Loucy (cell line): ENCODE data around the gene RHOA.

Experiments
- H2AFZ ChIP-seq: fragments of 200-600 bp; sonication (generic); 2 replicates; pipeline ENCODE4 v1.6.0; 2016; ENCODE audit warnings: antibody characterized with exemption, mild to moderate bottlenecking, low read length, moderate library complexity
- H3F3A ChIP-seq: fragments of 200-600 bp; 2 replicates; pipeline ENCODE4 v1.6.0; 2016; ENCODE audit warnings: antibody characterized with exemption, low read depth, mild to moderate bottlenecking
- H3K27me3 ChIP-seq: fragments of 200-600 bp; sonication (generic); 2 replicates; pipeline ENCODE4 v1.6.1; 2014; ENCODE audit warnings: low read length, mild to moderate bottlenecking; ENCODE audit not compliant: insufficient read depth, poor library complexity, severe bottlenecking
- H3K36me3 ChIP-seq: fragments of 200-600 bp; sonication (generic); 2 replicates; pipeline ENCODE4 v1.6.1; 2016; ENCODE audit warnings: low read length; ENCODE audit not compliant: insufficient read depth
- H3K4me1 ChIP-seq: fragments of 200-600 bp; sonication (generic); 2 replicates; pipeline ENCODE4 v1.5.1; 2014; ENCODE audit warnings: low read length, mild to moderate bottlenecking; ENCODE audit not compliant: insufficient read depth, poor library complexity, severe bottlenecking
- H3K4me2 ChIP-seq: fragments of 200-600 bp; sonication (generic); 2 replicates; pipeline ENCODE4 v1.6.0; 2014; ENCODE audit warnings: antibody characterized with exemption, low read length, low read depth, mild to moderate bottlenecking; ENCODE audit not compliant: poor library complexity, severe bottlenecking
- H3K4me3 ChIP-seq: fragments of 200-600 bp; sonication (generic); 2 replicates; pipeline ENCODE4 v1.5.1; 2014; ENCODE audit warnings: low read length, mild to moderate bottlenecking, mixed read lengths; ENCODE audit not compliant: poor library complexity, severe bottlenecking
- H3K79me2 ChIP-seq: fragments of 200-600 bp; sonication (generic); 2 replicates; pipeline ENCODE4 v1.6.1; 2014; ENCODE audit warnings: low read length; ENCODE audit not compliant: insufficient read depth
- H3K9ac ChIP-seq: fragments of 200-600 bp; sonication (generic); 2 replicates; pipeline ENCODE4 v1.6.0; 2014; ENCODE audit warnings: mild to moderate bottlenecking, low read depth, low read length, moderate library complexity; ENCODE audit not compliant: poor library complexity, severe bottlenecking
- H3K9me2 ChIP-seq: fragments of 200-600 bp; sonication (generic); replicated peaks from 2 replicates; pipeline ENCODE4 v1.6.1; 2016; ENCODE audit warnings: low read depth, low read length, mixed read lengths
- H3K9me3 ChIP-seq: fragments of 200-600 bp; sonication (generic); 2 replicates; pipeline ENCODE4 v1.6.1; 2014; ENCODE audit warnings: mild to moderate bottlenecking, antibody characterized with exemption, low read length, low read depth; ENCODE audit not compliant: insufficient read depth
- H4K20me1 ChIP-seq: fragments of 200-600 bp; sonication (generic); 2 replicates; pipeline ENCODE4 v1.6.0; 2014; ENCODE audit warnings: antibody characterized with exemption, low read length, mild to moderate bottlenecking; ENCODE audit not compliant: insufficient read depth, poor library complexity, severe bottlenecking
- EZH2phosphoT487 ChIP-seq: fragments of 200-600 bp; IDR thresholded peaks from 2 replicates; pipeline ENCODE4 v1.6.1; 2018; ENCODE audit warnings: antibody characterized with exemption, mild to moderate bottlenecking, moderate library complexity, borderline replicate concordance
- TF ChIP-seq, protein P1 (sequence below): fragments of 200-600 bp; sonication (generic); conservative IDR thresholded peaks from 2 replicates; pipeline ENCODE4 v1.5.1; 2014; ENCODE audit warnings: mild to moderate bottlenecking, antibody characterized with exemption, low read length

RHOA gene

GRCh38 chr3:49352890-49353421, 58.8 kb downstream of the RHOA start:
- peaks cover 9% of the 10 kb centered on the region; the same call in 1 of the 2 replicates for H3K79me2 ChIP-seq
- no peak overlapping the region for H3K4me2 ChIP-seq
- no peaks in the 10 kb centered on the region for H3K9me2 ChIP-seq
- no peaks in the 10 kb centered on the region for H3K9me3 ChIP-seq
- peaks cover 6% of the 10 kb centered on the region for H3K4me1 ChIP-seq
- no peak overlapping the region for H3K9ac ChIP-seq
- H3K27me3 ChIP-seq: no peaks in the 10 kb centered on the region
- no peak overlapping the region for H3K4me3 ChIP-seq
- TF ChIP-seq, protein P1, sequence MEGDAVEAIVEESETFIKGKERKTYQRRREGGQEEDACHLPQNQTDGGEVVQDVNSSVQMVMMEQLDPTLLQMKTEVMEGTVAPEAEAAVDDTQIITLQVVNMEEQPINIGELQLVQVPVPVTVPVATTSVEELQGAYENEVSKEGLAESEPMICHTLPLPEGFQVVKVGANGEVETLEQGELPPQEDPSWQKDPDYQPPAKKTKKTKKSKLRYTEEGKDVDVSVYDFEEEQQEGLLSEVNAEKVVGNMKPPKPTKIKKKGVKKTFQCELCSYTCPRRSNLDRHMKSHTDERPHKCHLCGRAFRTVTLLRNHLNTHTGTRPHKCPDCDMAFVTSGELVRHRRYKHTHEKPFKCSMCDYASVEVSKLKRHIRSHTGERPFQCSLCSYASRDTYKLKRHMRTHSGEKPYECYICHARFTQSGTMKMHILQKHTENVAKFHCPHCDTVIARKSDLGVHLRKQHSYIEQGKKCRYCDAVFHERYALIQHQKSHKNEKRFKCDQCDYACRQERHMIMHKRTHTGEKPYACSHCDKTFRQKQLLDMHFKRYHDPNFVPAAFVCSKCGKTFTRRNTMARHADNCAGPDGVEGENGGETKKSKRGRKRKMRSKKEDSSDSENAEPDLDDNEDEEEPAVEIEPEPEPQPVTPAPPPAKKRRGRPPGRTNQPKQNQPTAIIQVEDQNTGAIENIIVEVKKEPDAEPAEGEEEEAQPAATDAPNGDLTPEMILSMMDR: no peak
- TF ChIP-seq EZH2phosphoT487: no peak
- H2AFZ ChIP-seq: no peak overlapping the region
- H3F3A ChIP-seq: no peaks in the 10 kb centered on the region
- no peaks in the 10 kb centered on the region for H4K20me1 ChIP-seq
- H3K36me3 ChIP-seq: peaks cover 8% of the 10 kb centered on the region; the same call in 1 of the 2 replicates

GRCh38 chr3:49352281-49352680, 59.5 kb downstream of the RHOA start:
- Histone ChIP-seq H3K4me2 (no peak overlapping the region), H3K79me2 (peaks cover 5% of the 10 kb centered on the region; the same call in 1 of the 2 replicates), H3K27me3 (no peaks in the 10 kb centered on the region), H4K20me1 (no peaks in the 10 kb centered on the region), H3K9me2 (no peaks in the 10 kb centered on the region), H3K4me1 (peaks cover 6% of the 10 kb centered on the region), H3K4me3 (no peak overlapping the region), H3K9me3 (no peaks in the 10 kb centered on the region), H3K9ac (no peak overlapping the region), H2AFZ (no peak overlapping the region), H3F3A (no peaks in the 10 kb centered on the region), H3K36me3 (peaks cover 6% of the 10 kb centered on the region; the same call in 1 of the 2 replicates)
- no peak for TF ChIP-seq EZH2phosphoT487
- TF ChIP-seq, protein P1: no peak

- peaks cover 6% of the 10 kb centered on the region for H3K4me1 ChIP-seq
- H4K20me1 ChIP-seq: no peaks in the 10 kb centered on the region
- H3K9ac ChIP-seq: peak overlapping the region; percentile 22
- H2AFZ ChIP-seq: peak overlapping the region; percentile 21; the same call in 1 of the 2 replicates
- no peak overlapping the region for H3K4me2 ChIP-seq
- TF ChIP-seq, protein P1: no peak
- TF ChIP-seq EZH2phosphoT487: no peak
- H3K4me3 ChIP-seq: no peak overlapping the region
- no peaks in the 10 kb centered on the region for H3K9me2 ChIP-seq
- H3K79me2 ChIP-seq: peaks cover 2% of the 10 kb centered on the region; the same call in 1 of the 2 replicates
- H3F3A ChIP-seq: no peaks in the 10 kb centered on the region
- H3K36me3 ChIP-seq: peaks cover 6% of the 10 kb centered on the region; the same call in 1 of the 2 replicates
- no peaks in the 10 kb centered on the region for H3K27me3 ChIP-seq
- no peaks in the 10 kb centered on the region for H3K9me3 ChIP-seq
These were observed 60.2 kb downstream of the RHOA start for GRCh38 chr3:49351521-49352011.
